Natural killer cell treated with Interleukin-12 subunit alpha and Interleukin-12 subunit beta and Interleukin-15 and Interleukin-18, amount 100 ng/mL, for 72 hours (primary cell): ENCODE results near the gene DMBT1. TPM values are rescaled to one million over a fixed set of nuclear protein-coding genes. Genes with fewer than 3 reads are reported as not detected.
"Not testable (repeated sequence)": the region's sequence is repeated elsewhere in the genome, so short reads cannot be mapped to it uniquely, and the experiment has no call there.

ENCODE experiments used
- ATAC-seq, 2 donors: fragments of 150-1000 bp; cut with Tn5 transposase in 1 of 2; sonication (Bioruptor Pico), chemical (Tn5 transposase) in 1 of 2; 2 replicates each; pipeline ENCODE4 v1.10.0; 2021
- DNase-seq: peaks from one replicate; pipeline ENCODE4 v3.0.0; 2022; ENCODE audit warnings: low spot score
- H3K27ac Mint-ChIP-seq, 2 donors: 1 replicate in 1 of 2; 2 replicates in 1 of 2; pipeline ENCODE4 v1.8.0; 2022; ENCODE audit warnings: mixed read lengths in 2 of 2, mild to moderate bottlenecking in 1 of 2, moderate library complexity in 1 of 2
- H3K27me3 Mint-ChIP-seq, 2 donors: 1 replicate in 1 of 2; 2 replicates in 1 of 2; pipeline ENCODE4 v1.8.0; 2022; ENCODE audit warnings: mixed read lengths in 2 of 2
- H3K36me3 Mint-ChIP-seq: one replicate; pipeline ENCODE4 v1.8.0; 2022; ENCODE audit warnings: mixed read lengths
- H3K4me1 Mint-ChIP-seq, 2 donors: 1 replicate in 1 of 2; 2 replicates in 1 of 2; pipeline ENCODE4 v1.8.0; 2022; ENCODE audit warnings: low read depth in 2 of 2, mixed read lengths in 2 of 2, mild to moderate bottlenecking in 1 of 2
- H3K4me3 Mint-ChIP-seq: one replicate; pipeline ENCODE4 v1.8.0; 2022; ENCODE audit warnings: mixed read lengths
- H3K9me3 Mint-ChIP-seq: 2 replicates; pipeline ENCODE4 v1.8.0; 2022; ENCODE audit warnings: mixed read lengths
- total RNA-seq, 2 donors: library from RNA; stranded (reverse); gene quantifications; one replicate each; pipeline ENCODE4 v1.2.3, GENCODE V29; 2022

DMBT1 gene
- total RNA-seq, 2 donors from 2014 or later: not detected

DNA sequence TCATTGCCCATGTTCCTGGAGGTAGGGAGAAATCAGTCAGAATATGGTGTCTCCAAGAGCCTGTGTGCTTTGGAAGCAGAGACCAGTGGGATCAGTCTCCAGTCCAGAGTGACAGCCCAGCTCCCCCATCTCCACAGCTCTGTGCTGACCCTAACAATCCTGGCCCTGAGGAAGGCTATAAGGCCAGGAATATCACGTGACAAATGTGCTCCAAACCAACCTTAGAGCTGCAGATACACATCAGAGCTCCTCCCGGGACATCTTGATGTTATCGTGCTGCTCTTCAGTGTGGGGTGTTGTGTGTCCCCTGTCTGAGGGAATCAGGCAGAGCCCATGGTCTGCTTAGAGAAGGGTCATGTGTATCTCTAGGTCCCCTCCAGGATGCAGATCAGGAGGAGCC is 15.2 kb downstream of the DMBT1 start:
- H3K4me1 Mint-ChIP-seq: no peaks in the 10 kb centered on the region
- ATAC-seq: no peak
- H3K27me3 Mint-ChIP-seq: peaks cover 0 to 2% of the 10 kb centered on the region in 2 donors
- H3K4me3 Mint-ChIP-seq: no peak overlapping the region
- no peak for DNase-seq
- H3K27ac Mint-ChIP-seq: no peak overlapping the region
- no peaks in the 10 kb centered on the region for H3K9me3 Mint-ChIP-seq
- H3K36me3 Mint-ChIP-seq: no peaks in the 10 kb centered on the region

DNA sequence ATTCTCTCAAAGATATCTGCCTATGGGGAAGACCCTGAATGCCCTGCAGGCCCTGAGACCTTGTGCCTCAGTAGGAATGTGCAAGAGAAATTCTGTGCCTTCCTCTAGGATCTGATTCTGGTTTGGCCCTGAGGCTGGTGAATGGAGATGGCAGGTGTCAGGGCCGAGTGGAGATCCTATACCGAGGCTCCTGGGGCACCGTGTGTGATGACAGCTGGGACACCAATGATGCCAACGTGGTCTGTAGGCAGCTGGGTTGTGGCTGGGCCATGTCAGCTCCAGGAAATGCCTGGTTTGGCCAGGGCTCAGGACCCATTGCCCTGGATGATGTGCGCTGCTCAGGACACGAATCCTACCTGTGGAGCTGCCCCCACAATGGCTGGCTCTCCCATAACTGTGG is 15.7 kb downstream of the DMBT1 start:
- H3K36me3 Mint-ChIP-seq: no peaks in the 10 kb centered on the region
- no peak overlapping the region for H3K27ac Mint-ChIP-seq
- H3K27me3 Mint-ChIP-seq: peaks cover 0 to 2% of the 10 kb centered on the region in 2 donors
- DNase-seq (no peak), ATAC-seq (no peak)
- no peaks in the 10 kb centered on the region for H3K9me3 Mint-ChIP-seq
- H3K4me3 Mint-ChIP-seq: no peak overlapping the region
- H3K4me1 Mint-ChIP-seq: no peaks in the 10 kb centered on the region

GRCh38 chr10:122577311-122577885 is 16.8 kb downstream of the DMBT1 start:
- Mint-ChIP-seq H3K4me1 (no peaks in the 10 kb centered on the region), H3K9me3 (no peaks in the 10 kb centered on the region), H3K36me3 (no peaks in the 10 kb centered on the region), H3K27me3 (peaks cover 0 to 2% of the 10 kb centered on the region in 2 donors), H3K4me3 (no peak overlapping the region), H3K27ac (no peak overlapping the region)
- peak in 1 of 2 donors; percentile 4 for ATAC-seq
- DNase-seq: no peak

GRCh38 chr10:122586070-122586469 is 25.5 kb downstream of the DMBT1 start:
- H3K4me3 Mint-ChIP-seq: not testable (repeated sequence)

GRCh38 chr10:122587098-122587760 is 26.7 kb downstream of the DMBT1 start:
- Mint-ChIP-seq H3K4me3 (no peak overlapping the region), H3K4me1 (no peaks in the 10 kb centered on the region), H3K9me3 (no peaks in the 10 kb centered on the region), H3K27ac (no peak overlapping the region), H3K27me3 (no peaks in the 10 kb centered on the region), H3K36me3 (no peaks in the 10 kb centered on the region)
- peak; percentile 18 for DNase-seq
- ATAC-seq: no peak

More at GRCh38 chr10:122586070-122586469, 25.5 kb downstream of the DMBT1 start:
- H3K27me3 Mint-ChIP-seq, H3K27ac Mint-ChIP-seq, H3K9me3 Mint-ChIP-seq, DNase-seq, ATAC-seq, H3K36me3 Mint-ChIP-seq, H3K4me1 Mint-ChIP-seq: not testable (repeated sequence)

DNA sequence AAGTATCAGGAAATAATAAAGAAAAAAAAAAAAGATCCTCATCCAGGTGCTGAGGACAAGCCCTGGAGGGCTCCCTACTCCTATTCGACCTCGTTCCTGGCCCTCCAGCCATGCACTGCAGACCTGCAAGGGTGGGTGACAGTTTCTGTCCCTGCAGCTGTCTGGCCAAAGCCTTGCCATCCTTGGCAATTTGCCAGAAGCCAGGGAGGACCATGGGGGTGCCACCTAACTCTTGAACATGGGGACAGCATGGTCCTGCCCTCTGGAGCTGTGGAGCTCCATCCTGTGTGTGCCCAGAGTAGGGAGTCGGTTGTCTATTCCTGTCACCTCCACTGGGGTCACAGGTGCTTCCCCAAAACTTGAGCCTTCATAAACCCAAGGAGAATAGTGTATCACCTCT is 27.8 kb downstream of the DMBT1 start:
- H3K4me1 Mint-ChIP-seq: no peaks in the 10 kb centered on the region
- no peaks in the 10 kb centered on the region for H3K9me3 Mint-ChIP-seq

GRCh38 chr10:122590153-122590552 is 29.6 kb downstream of the DMBT1 start:
- H3K36me3 Mint-ChIP-seq: no peaks in the 10 kb centered on the region
- ATAC-seq: peak; percentile 28 to 48
- H3K9me3 Mint-ChIP-seq: no peaks in the 10 kb centered on the region
- no peak overlapping the region for H3K27ac Mint-ChIP-seq
- H3K4me3 Mint-ChIP-seq: no peak overlapping the region
- H3K27me3 Mint-ChIP-seq: no peaks in the 10 kb centered on the region
- no peaks in the 10 kb centered on the region for H3K4me1 Mint-ChIP-seq
- no peak for DNase-seq

More for the DNA sequence above, 27.8 kb downstream of the DMBT1 start:
- no peaks in the 10 kb centered on the region for H3K27me3 Mint-ChIP-seq
- H3K27ac Mint-ChIP-seq: no peak overlapping the region
- H3K4me3 Mint-ChIP-seq: no peak overlapping the region
- no peak for ATAC-seq
- DNase-seq: no peak
- no peaks in the 10 kb centered on the region for H3K36me3 Mint-ChIP-seq

- DNase-seq: no peak
- no peak overlapping the region for H3K4me3 Mint-ChIP-seq
- H3K9me3 Mint-ChIP-seq: no peaks in the 10 kb centered on the region
- no peak for ATAC-seq
- H3K36me3 Mint-ChIP-seq: no peaks in the 10 kb centered on the region
- no peaks in the 10 kb centered on the region for H3K4me1 Mint-ChIP-seq
- H3K27ac Mint-ChIP-seq: no peak overlapping the region
- no peaks in the 10 kb centered on the region for H3K27me3 Mint-ChIP-seq
Observed at GRCh38 chr10:122591736-122592135, 31.2 kb downstream of the DMBT1 start.

GRCh38 chr10:122592161-122592560 is 31.6 kb downstream of the DMBT1 start:
- H3K9me3 Mint-ChIP-seq: no peaks in the 10 kb centered on the region
- H3K4me1 Mint-ChIP-seq: no peaks in the 10 kb centered on the region
- DNase-seq (no peak), ATAC-seq (no peak)
- H3K27ac Mint-ChIP-seq: no peak overlapping the region
- no peak overlapping the region for H3K4me3 Mint-ChIP-seq
- no peaks in the 10 kb centered on the region for H3K36me3 Mint-ChIP-seq
- no peaks in the 10 kb centered on the region for H3K27me3 Mint-ChIP-seq

GRCh38 chr10:122617476-122618270 is 57.1 kb downstream of the DMBT1 start:
- Mint-ChIP-seq H3K4me1 (no peaks in the 10 kb centered on the region), H3K4me3 (no peak overlapping the region)
- ATAC-seq: peak in 1 of 2 donors; percentile 43

DNA sequence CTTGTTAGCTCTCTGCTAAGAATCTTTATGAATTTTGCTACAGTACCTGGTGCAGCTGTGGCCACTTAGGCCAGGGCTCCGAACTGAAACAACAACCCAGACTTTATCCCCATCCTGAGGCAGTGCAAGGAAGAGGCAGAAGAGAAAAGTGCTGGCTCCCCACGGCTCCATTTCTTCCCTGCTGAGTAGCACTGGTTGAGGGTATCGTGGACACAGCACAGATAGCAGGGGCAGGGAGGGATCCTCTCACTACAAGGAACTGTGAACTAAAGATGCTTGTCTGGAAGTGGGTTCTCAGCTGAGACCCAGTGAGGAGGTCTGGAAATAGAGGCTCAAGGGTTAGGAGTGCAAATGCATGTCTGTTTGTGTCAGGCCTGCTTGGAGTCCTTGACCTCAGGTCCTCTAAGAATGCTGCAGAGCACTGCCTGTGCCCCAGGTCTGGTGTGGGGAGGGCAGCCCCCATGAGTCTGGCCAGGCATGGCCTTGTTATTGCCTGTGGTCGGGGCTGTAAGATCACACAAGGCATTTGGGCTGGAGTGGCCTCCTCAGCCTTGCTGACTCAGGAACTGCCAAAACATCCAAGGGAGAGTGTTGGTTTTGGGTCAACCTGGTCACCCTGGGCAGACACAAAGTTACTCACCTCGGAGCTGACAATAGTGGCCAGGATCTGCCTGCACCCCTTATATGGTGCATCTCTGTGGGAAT is 58.1 kb downstream of the DMBT1 start:
- no peak overlapping the region for H3K27ac Mint-ChIP-seq
- H3K9me3 Mint-ChIP-seq: no peaks in the 10 kb centered on the region
- ATAC-seq: peak; percentile 20 to 44
- H3K4me1 Mint-ChIP-seq: no peaks in the 10 kb centered on the region
- peaks cover 7 to 8% of the 10 kb centered on the region in 2 donors for H3K27me3 Mint-ChIP-seq
- H3K36me3 Mint-ChIP-seq: no peaks in the 10 kb centered on the region
- no peak overlapping the region for H3K4me3 Mint-ChIP-seq
- no peak for DNase-seq

More at GRCh38 chr10:122617476-122618270, 57.1 kb downstream of the DMBT1 start:
- H3K36me3 Mint-ChIP-seq: no peaks in the 10 kb centered on the region
- no peak for DNase-seq
- no peak overlapping the region for H3K27ac Mint-ChIP-seq
- peaks cover 2 to 3% of the 10 kb centered on the region in 2 donors for H3K27me3 Mint-ChIP-seq
- no peaks in the 10 kb centered on the region for H3K9me3 Mint-ChIP-seq

DNA sequence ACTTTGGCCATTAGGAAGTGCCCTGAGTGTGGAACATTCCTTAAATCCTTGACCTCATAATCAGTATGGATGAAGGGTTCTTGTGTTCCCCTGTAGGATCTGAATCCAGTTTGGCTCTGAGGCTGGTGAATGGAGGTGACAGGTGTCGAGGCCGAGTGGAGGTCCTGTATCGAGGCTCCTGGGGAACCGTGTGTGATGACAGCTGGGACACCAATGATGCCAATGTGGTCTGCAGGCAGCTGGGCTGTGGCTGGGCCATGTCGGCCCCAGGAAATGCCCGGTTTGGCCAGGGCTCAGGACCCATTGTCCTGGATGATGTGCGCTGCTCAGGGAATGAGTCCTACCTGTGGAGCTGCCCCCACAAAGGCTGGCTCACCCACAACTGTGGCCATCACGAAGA is 60.4 kb downstream of the DMBT1 start:
- not testable (repeated sequence) for DNase-seq, H3K9me3 Mint-ChIP-seq, H3K27ac Mint-ChIP-seq, H3K27me3 Mint-ChIP-seq, H3K4me1 Mint-ChIP-seq, H3K36me3 Mint-ChIP-seq, ATAC-seq, H3K4me3 Mint-ChIP-seq

DNA sequence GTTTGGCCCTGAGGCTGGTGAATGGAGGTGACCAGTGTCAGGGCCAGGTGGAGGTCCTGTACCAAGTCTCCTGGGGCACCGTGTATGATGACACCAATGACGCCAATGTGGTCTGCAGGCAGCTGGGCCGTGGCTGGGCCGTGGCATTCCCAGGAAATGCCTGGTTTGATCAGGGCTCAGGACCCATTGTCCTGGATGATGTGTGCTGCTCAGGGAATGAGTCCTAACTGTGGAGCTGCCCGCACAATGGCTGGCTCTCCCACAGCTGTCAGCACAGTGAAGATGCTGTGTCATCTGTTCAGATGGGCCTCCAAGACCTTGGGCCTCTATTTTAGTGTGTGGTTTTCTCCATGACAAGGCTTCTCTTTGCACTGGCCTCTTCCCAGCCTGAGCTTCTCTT is 64.0 kb downstream of the DMBT1 start:
- Mint-ChIP-seq H3K27me3 (peaks cover 11 to 14% of the 10 kb centered on the region in 2 donors), H3K9me3 (no peaks in the 10 kb centered on the region), H3K36me3 (no peaks in the 10 kb centered on the region), H3K27ac (no peak overlapping the region), H3K4me1 (no peaks in the 10 kb centered on the region), H3K4me3 (no peak overlapping the region)
- DNase-seq: no peak
- no peak for ATAC-seq
